ENCODE data around the gene PTGR3.

Gene PTGR3

GRCh38 chr18:75169411-75169810 is 39.5 kb downstream of the PTGR3 start:
- Mint-ChIP-seq H3K27me3 (ENCODE audit: low read depth, poor library complexity) (peaks cover 10% of the 10 kb centered on the region), H3K9me3 (no peaks in the 10 kb centered on the region), H3K36me3 (ENCODE audit: low read depth) (peaks cover 13% of the 10 kb centered on the region), H3K4me1 (peaks cover 49% of the 10 kb centered on the region), H3K4me3 (no peak overlapping the region), H3K27ac (no peak overlapping the region)
- no peak for DNase-seq
- TF ChIP-seq, protein P1, sequence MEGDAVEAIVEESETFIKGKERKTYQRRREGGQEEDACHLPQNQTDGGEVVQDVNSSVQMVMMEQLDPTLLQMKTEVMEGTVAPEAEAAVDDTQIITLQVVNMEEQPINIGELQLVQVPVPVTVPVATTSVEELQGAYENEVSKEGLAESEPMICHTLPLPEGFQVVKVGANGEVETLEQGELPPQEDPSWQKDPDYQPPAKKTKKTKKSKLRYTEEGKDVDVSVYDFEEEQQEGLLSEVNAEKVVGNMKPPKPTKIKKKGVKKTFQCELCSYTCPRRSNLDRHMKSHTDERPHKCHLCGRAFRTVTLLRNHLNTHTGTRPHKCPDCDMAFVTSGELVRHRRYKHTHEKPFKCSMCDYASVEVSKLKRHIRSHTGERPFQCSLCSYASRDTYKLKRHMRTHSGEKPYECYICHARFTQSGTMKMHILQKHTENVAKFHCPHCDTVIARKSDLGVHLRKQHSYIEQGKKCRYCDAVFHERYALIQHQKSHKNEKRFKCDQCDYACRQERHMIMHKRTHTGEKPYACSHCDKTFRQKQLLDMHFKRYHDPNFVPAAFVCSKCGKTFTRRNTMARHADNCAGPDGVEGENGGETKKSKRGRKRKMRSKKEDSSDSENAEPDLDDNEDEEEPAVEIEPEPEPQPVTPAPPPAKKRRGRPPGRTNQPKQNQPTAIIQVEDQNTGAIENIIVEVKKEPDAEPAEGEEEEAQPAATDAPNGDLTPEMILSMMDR (IDR thresholded peaks at IDR 0.05): no peak

- TF ChIP-seq, protein P1 (IDR thresholded peaks at IDR 0.05): no peak
- DNase-seq: no peak
- Mint-ChIP-seq H3K9me3 (peaks cover 3% of the 10 kb centered on the region), H3K4me3 (no peak overlapping the region), H3K27ac (no peak overlapping the region), H3K27me3 (ENCODE audit: low read depth, poor library complexity) (peaks cover 10% of the 10 kb centered on the region), H3K36me3 (ENCODE audit: low read depth) (peaks cover 13% of the 10 kb centered on the region), H3K4me1 (peaks cover 41% of the 10 kb centered on the region)
Measured at GRCh38 chr18:75168619-75169018, 40.3 kb downstream of the PTGR3 start.

DNA sequence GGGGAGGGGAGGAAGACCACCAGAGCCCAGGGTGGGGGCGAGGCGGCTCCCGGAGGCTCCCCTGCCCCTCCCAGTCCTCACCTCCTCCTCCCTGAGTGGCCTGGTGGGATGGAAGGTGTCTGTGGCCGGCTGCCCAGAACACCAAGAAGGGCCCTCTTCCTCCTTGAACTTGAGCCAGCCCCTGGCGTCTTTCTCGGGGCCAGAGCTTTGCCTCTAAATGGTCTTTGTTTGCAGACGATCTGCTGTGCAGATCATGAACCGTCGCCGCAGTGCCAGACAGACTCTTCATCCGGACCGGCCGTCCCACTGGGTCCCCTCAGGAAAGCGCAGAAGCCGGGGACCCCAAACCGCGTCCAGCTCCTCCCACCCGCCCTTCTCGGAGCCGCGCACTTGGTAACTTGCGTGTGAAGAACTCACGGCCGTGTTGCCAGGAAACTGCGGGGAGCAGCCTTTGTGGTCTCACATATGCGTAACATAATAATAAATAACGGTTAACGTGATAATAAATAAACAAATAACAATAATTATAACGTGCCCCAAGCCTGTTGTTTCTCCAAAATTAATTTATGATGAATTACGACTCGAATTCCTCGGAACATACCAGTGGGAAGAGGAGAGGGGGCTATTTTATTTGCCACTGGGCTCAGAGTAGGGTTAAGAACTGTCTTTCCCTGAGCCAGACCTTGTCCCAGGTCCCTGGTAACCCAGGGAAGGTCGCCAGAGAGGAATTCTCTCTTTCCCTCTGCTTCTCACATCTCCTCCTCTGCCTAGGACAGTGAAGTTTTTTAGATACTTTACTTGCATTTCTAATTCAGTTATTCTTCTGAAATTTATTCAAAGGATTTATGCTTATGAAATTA is 41.0 kb downstream of the PTGR3 start:
- H3K9me3 Mint-ChIP-seq: peaks cover 3% of the 10 kb centered on the region
- H3K4me1 Mint-ChIP-seq: peaks cover 40% of the 10 kb centered on the region
- H3K36me3 Mint-ChIP-seq (ENCODE audit: low read depth): peaks cover 13% of the 10 kb centered on the region
- TF ChIP-seq, protein P1 (IDR thresholded peaks at IDR 0.05): no peak
- peaks cover 10% of the 10 kb centered on the region for H3K27me3 Mint-ChIP-seq (ENCODE audit: low read depth, poor library complexity)
- H3K4me3 Mint-ChIP-seq: no peak overlapping the region
- no peak overlapping the region for H3K27ac Mint-ChIP-seq
- DNase-seq: no peak

DNA sequence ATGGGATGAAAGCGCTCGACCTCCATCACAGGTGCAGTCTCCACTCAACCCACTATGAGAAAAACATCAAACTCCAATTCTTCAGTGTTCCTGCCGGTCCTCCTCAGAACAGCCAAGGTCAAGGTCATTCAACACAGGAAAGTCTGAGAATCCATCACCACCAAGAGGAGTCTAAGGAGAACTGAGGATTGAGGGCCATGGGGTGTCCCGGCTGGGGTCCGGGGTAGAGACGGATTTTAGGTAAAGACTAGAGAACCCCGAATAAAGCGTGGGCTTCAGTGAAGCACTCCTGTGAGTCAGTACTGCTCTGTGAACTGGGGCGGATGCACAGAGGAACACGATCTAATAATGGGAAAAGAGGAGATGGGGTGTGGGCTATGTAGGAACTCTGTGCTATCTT is 41.8 kb downstream of the PTGR3 start:
- no peak for DNase-seq
- H3K27ac Mint-ChIP-seq: no peak overlapping the region
- peaks cover 10% of the 10 kb centered on the region for H3K27me3 Mint-ChIP-seq (ENCODE audit: low read depth, poor library complexity)
- H3K4me3 Mint-ChIP-seq: no peak overlapping the region
- peaks cover 32% of the 10 kb centered on the region for H3K4me1 Mint-ChIP-seq
- H3K36me3 Mint-ChIP-seq (ENCODE audit: low read depth): peaks cover 13% of the 10 kb centered on the region
- TF ChIP-seq, protein P1 (IDR thresholded peaks at IDR 0.05): no peak
- peaks cover 3% of the 10 kb centered on the region for H3K9me3 Mint-ChIP-seq

DNA sequence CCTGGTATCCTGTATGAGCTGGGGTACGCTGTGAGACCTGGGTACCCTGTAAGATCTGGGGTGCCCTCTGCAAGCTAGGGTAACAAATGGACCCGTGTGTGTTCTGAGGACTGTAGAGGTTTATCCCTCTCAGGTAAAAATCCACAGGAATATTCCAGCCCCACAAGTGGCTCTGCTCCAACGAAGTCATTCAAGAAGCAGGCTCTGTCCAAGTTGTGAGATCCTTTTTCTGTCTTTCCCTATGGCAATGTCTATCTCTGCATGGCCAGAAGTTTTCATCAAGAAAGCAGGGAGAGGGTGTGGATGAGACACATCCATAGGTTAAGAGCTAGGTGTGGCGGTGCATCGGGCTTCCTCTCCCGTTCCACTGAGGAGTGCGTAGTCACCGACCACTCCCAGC is 43.0 kb downstream of the PTGR3 start:
- H3K36me3 Mint-ChIP-seq (ENCODE audit: low read depth): peaks cover 10% of the 10 kb centered on the region
- H3K4me3 Mint-ChIP-seq: no peak overlapping the region
- H3K9me3 Mint-ChIP-seq: peaks cover 3% of the 10 kb centered on the region
- TF ChIP-seq, protein P1 (IDR thresholded peaks at IDR 0.05): no peak
- peaks cover 27% of the 10 kb centered on the region for H3K4me1 Mint-ChIP-seq
- no peak for DNase-seq
- no peak overlapping the region for H3K27ac Mint-ChIP-seq
- H3K27me3 Mint-ChIP-seq (ENCODE audit: low read depth, poor library complexity): peaks cover 10% of the 10 kb centered on the region

- H3K9me3 Mint-ChIP-seq: peaks cover 3% of the 10 kb centered on the region
- no peak overlapping the region for H3K27ac Mint-ChIP-seq
- DNase-seq: no peak
- H3K4me1 Mint-ChIP-seq: peaks cover 28% of the 10 kb centered on the region
- peaks cover 17% of the 10 kb centered on the region for H3K27me3 Mint-ChIP-seq (ENCODE audit: low read depth, poor library complexity)
- no peaks in the 10 kb centered on the region for H3K36me3 Mint-ChIP-seq (ENCODE audit: low read depth)
- TF ChIP-seq, protein P1 (IDR thresholded peaks at IDR 0.05): no peak
- no peak overlapping the region for H3K4me3 Mint-ChIP-seq
Measured at GRCh38 chr18:75164479-75164878, 44.5 kb downstream of the PTGR3 start.

Measured in nephron progenitor cell (in vitro differentiated cells).